K562 (cell line): ENCODE results near the gene RPL35. TPM values are rescaled to one million over a fixed set of nuclear protein-coding genes. Genes with fewer than 3 reads are reported as not detected.

Experiments used
- ATAC-seq: fragments of 200-7000 bp; cut with Tn5 transposase; 3 replicates; pipeline ENCODE4 v1.9.1; 2020; ENCODE audit warnings: moderate library complexity
- BruUV-seq: library from RNA; stranded (reverse); fragments of 400-500 nt; replicated peaks from 2 replicates; lab custom pipeline; 2021; lab: Mats Ljungman, UMichigan
- CTCF ChIA-PET: fragments of 300-600 bp; formaldehyde crosslinking; extraction: SDS; loops from one replicate; lab custom pipeline; 2021; ENCODE audit warnings: low intra/inter-chr PET ratio; lab: Yijun Ruan, JAX
- POLR2A ChIA-PET: fragments of 300-600, 350-650 bp; sonication (Branson Sonifier 250); formaldehyde crosslinking; extraction: SDS; loops from one replicate; lab custom pipeline; 2021; ENCODE audit warnings: antibody characterized with exemption, inconsistent platforms; lab: Yijun Ruan, JAX
- DNase-seq, 4 experiments: peaks; one replicate each; pipeline versions ENCODE4 v3.0.0 to v3.0.0-alpha.2; 2011 to 2018; ENCODE audit warnings: low spot score in 3 of 4, mixed read lengths in 3 of 4; ENCODE audit errors: extremely low read depth in 1 of 4
- FAIRE-seq: peaks from 2 replicates; lab custom pipeline; 2011; peaks lifted over from hg19 to GRCh38; lab: Jason Lieb, UNC
- H2AFZ ChIP-seq: 2 replicates; pipeline ENCODE4 v1.6.0; 2011; ENCODE audit warnings: low read depth, low read length, control low read depth, inconsistent platforms
- H3K27ac ChIP-seq: fragments of 200-600 bp; 3 replicates; pipeline ENCODE4 v1.8.0; 2011; ENCODE audit warnings: low read depth, mild to moderate bottlenecking, control low read depth, inconsistent platforms, low read length, moderate library complexity, mixed read lengths; ENCODE audit errors: extremely low read depth
- H3K27me3 ChIP-seq, 2 experiments: fragments of 300-600 bp in 1 of 2; 2 replicates in 1 of 2; 3 replicates in 1 of 2; pipeline versions ENCODE4 v1.6.0 to v1.8.0; 2011; ENCODE audit warnings: inconsistent platforms in 2 of 2, low read length in 2 of 2, mild to moderate bottlenecking in 1 of 2, mixed read lengths in 1 of 2, moderate library complexity in 1 of 2; ENCODE audit not compliant: control insufficient read depth in 2 of 2, insufficient read depth in 2 of 2
- H3K36me3 ChIP-seq: fragments of 300-600 bp; 3 replicates; pipeline ENCODE4 v1.8.0; 2011; ENCODE audit warnings: mild to moderate bottlenecking, low read length, inconsistent platforms; ENCODE audit not compliant: control insufficient read depth, insufficient read depth
- H3K4me1 ChIP-seq, 2 experiments: fragments of 200-600 bp in 1 of 2; replicated peaks in 1 of 2; 2 replicates in 1 of 2; 3 replicates in 1 of 2; pipeline versions ENCODE4 v1.5.1 to v1.8.0; 2011; ENCODE audit warnings: inconsistent platforms in 2 of 2, low read length in 2 of 2, mild to moderate bottlenecking in 1 of 2, mixed read lengths in 1 of 2, moderate library complexity in 1 of 2; ENCODE audit not compliant: control insufficient read depth in 2 of 2, insufficient read depth in 2 of 2
- H3K4me2 ChIP-seq: 2 replicates; pipeline ENCODE4 v1.6.1; 2011; ENCODE audit warnings: low read length, control low read depth, inconsistent platforms, mixed read lengths; ENCODE audit not compliant: insufficient read depth
- H3K4me3 ChIP-seq: fragments of 200-600 bp; sonication (generic), shearing (Covaris generic); 2 replicates; pipeline ENCODE4 v1.5.1; 2016; ENCODE audit warnings: control low read depth, inconsistent platforms
- H3K79me2 ChIP-seq: fragments of 200-600 bp; 3 replicates; pipeline ENCODE4 v1.8.0; 2011; ENCODE audit warnings: low read length, inconsistent platforms; ENCODE audit not compliant: control insufficient read depth, insufficient read depth
- H3K9ac ChIP-seq, 2 experiments: 2 replicates each; pipeline versions ENCODE4 v1.6.0 to v1.6.1; 2011; ENCODE audit warnings: low read depth in 2 of 2, low read length in 2 of 2, control low read depth in 1 of 2, inconsistent platforms in 1 of 2, mild to moderate bottlenecking in 1 of 2, mixed read lengths in 1 of 2; ENCODE audit not compliant: insufficient read depth in 1 of 2
- H3K9me1 ChIP-seq: one replicate; pipeline ENCODE4 v1.6.0; 2011; ENCODE audit warnings: inconsistent platforms, mild to moderate bottlenecking, low read length, moderate library complexity; ENCODE audit not compliant: control insufficient read depth, insufficient read depth
- H3K9me3 ChIP-seq: replicated peaks from 2 replicates; pipeline ENCODE4 v1.5.1; 2011; ENCODE audit warnings: low read depth, low read length, inconsistent platforms; ENCODE audit not compliant: control insufficient read depth, insufficient read depth
- H4K20me1 ChIP-seq: replicated peaks from 2 replicates; pipeline ENCODE4 v1.6.1; 2011; ENCODE audit warnings: low read length, inconsistent platforms, mixed read lengths; ENCODE audit not compliant: control insufficient read depth, insufficient read depth
- DNMT1 ChIP-seq: fragments of 450-650 bp; IDR thresholded peaks from 2 replicates; pipeline ENCODE4 v1.6.1; 2016; ENCODE audit warnings: antibody characterized with exemption, mild to moderate bottlenecking
- HLTF ChIP-seq: fragments of 450-650 bp; IDR thresholded peaks from 2 replicates; pipeline ENCODE4 v1.6.1; 2016
- KDM1A ChIP-seq, 2 experiments: fragments of 450-650 bp; IDR thresholded peaks; 2 replicates each; pipeline ENCODE4 v1.6.1; 2016; ENCODE audit warnings: mild to moderate bottlenecking in 2 of 2
- MYNN ChIP-seq, 2 experiments: sonication (generic); formaldehyde crosslinking in 1 of 2; IDR thresholded peaks; 2 replicates each; pipeline versions ENCODE4 v1.5.0 to v1.6.1; 2016 to 2020; ENCODE audit warnings: antibody characterized with exemption in 1 of 2, missing genetic modification reagents in 1 of 2
- NKRF ChIP-seq: fragments of 450-650 bp; IDR thresholded peaks from 2 replicates; pipeline ENCODE4 v1.6.1; 2016; ENCODE audit warnings: borderline replicate concordance
- PHB2 ChIP-seq: fragments of 450-650 bp; IDR thresholded peaks from 2 replicates; pipeline ENCODE4 v1.6.1; 2017; ENCODE audit warnings: low read depth
- PTRF ChIP-seq: fragments of 450-650 bp; IDR thresholded peaks from 2 replicates; pipeline ENCODE4 v1.6.1; 2016; ENCODE audit warnings: mild to moderate bottlenecking, missing genetic modification characterization, missing compliant biosample characterization
- SMARCB1 ChIP-seq: IDR thresholded peaks from 2 replicates; pipeline ENCODE4 v1.6.1; 2011; ENCODE audit warnings: improper control_type of control experiment, low read depth; ENCODE audit not compliant: insufficient read length
- TRIM24 ChIP-seq, 2 experiments: fragments of 450-650 bp; IDR thresholded peaks; 2 replicates each; pipeline ENCODE4 v1.6.1; 2016
- WGBS: fragments of 100-300 bp; shearing (Covaris generic); methylation state at CpG from one replicate; pipeline ENCODE4 v1.1.6; 2016; ENCODE audit warnings: low coverage, mixed read lengths; ENCODE audit not compliant: insufficient coverage; ENCODE audit errors: missing lambda C conversion rate; 5-methylcytosine and 5-hydroxymethylcytosine counted together
- in situ Hi-C: fragments of 300-500 bp; cut with MboI; formaldehyde crosslinking; loops from 4 replicates; pipeline ENCODE4 v1.15.0; 2018; ENCODE audit warnings: inconsistent platforms, mixed read lengths
- intact Hi-C: fragments of 100-400 bp; cut with micrococcal nuclease; formaldehyde crosslinking; loops from 2 replicates; pipeline ENCODE4 v1.14.2; 2022
- polyA plus RNA-seq, 8 experiments: library from polyadenylated mRNA; depleted of rRNA in 4 of 8; stranded (reverse) in 5 of 8; unstranded in 3 of 8; fragments of >200 nt; fragmentation: Nextera tagmentation in 2 of 8; fragmentation: Illumina TruSeq in 1 of 8; extraction: Ambion mirVana in 2 of 8; extraction: Trizol in 1 of 8; gene quantifications; 2 replicates each; pipeline versions ENCODE4 v1.2.1 to v1.2.3, GENCODE V29; 2011 to 2014; ENCODE audit warnings: inconsistent platforms in 1 of 8, missing spikeins in 1 of 8
- total RNA-seq, 7 experiments: library from RNA; depleted of rRNA in 6 of 7; stranded (reverse); fragments of >200 nt in 6 of 7; fragmentation: Illumina TruSeq in 2 of 7; extraction: Trizol in 2 of 7; gene quantifications; 2 replicates each; pipeline versions ENCODE4 v1.2.1 to v1.2.3, GENCODE V29; 2011 to 2021; ENCODE audit warnings: low replicate concordance in 1 of 7
- TF ChIP-seq, protein P1 (sequence below): fragments of 450-650 bp; IDR thresholded peaks from 2 replicates; pipeline ENCODE4 v1.6.1; 2016; ENCODE audit warnings: antibody characterized with exemption
- TF ChIP-seq, protein P2 (sequence below): fragments of 250-450 bp; sonication (Bioruptor Pico); IDR thresholded peaks from 2 replicates; pipeline ENCODE4 v1.6.1; 2021; ENCODE audit warnings: mild to moderate bottlenecking

Gene RPL35
- total and polyA plus RNA-seq, 9 of the 15 experiments (the other 6 are each of a cell fraction or from before 2014, with no cell fraction given): 1,755 to 5,101 (median 3,405) TPM

DNA sequence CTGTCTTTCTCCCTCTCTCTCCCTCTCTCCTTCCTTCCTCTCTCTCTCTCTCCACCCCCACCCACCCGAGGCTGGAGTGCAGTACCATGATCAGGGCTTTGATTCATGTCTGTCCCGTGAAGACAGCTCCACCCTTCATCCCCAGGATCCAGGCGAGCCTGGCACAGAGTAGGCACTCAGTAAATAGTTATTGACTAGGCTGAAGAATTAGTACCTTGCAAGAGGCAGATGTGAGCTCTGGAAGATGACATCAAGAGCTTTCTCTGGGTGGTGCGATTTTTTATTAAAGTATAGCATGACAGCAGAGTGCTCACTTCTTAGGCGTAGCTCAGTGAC is 32.5 kb downstream of the RPL35 start:
- no TSS peak for BruUV-seq

DNA sequence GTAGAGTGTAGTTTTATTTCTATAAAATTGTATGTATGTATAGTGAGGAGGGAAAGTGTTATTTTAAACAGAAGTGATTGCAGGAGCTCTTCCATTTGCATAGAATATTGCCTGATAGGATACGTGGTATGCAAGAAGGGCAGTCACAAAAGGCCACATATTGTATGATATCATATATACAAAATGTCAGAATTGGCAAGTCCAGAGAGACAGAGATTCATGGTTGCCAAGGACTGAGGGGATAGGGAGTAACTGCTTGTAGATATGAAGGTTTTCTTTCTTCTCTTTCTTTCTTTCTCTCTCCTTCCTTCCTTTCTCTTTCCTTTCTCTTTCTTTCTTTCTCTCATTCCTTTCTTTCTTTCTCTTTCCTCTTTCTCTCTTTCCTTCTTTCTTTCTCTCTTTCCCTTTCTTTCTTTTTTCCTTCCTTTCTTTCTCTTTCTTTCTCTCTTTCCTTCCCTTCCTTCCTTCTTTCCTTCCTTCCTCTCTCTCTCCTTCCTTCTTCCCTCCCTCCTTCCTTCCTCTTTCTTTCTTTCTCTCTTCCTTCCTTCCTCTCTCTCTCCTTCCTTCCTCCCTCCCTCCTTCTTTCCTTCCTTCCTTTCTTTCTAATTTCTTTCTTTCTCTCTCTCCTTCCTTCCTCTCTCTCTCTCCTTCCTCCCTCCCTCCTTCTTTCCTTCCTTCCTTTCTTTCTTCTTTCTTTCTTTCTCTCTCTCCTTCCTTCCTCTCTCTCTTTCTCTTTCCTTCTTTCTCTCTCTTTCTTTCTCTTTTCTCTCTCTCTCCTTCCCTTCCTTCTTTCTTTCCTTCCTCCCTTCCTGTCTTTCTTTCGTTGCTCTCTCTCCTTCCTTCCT is 33.0 kb downstream of the RPL35 start:
- Histone ChIP-seq H3K4me1 (peaks cover 8 to 11% of the 10 kb centered on the region in 2 experiments; a peak in 4 of 5 replicates), H3K79me2 (no peaks in the 10 kb centered on the region), H2AFZ (no peak overlapping the region), H3K9me3 (no peaks in the 10 kb centered on the region), H3K9me1 (no peaks in the 10 kb centered on the region), H3K36me3 (no peaks in the 10 kb centered on the region), H3K4me3 (no peak overlapping the region), H3K4me2 (no peak overlapping the region), H3K9ac (no peak overlapping the region), H4K20me1 (no peaks in the 10 kb centered on the region), H3K27ac (no peak overlapping the region), H3K27me3 (no peaks in the 10 kb centered on the region)
- WGBS: 4% methylated on average over 2 of the region's 2 CpGs
- ChIA-PET CTCF (no interaction called here), POLR2A (interaction anchor here (1.0 kb wide), 1 partner anchor 17 kb away, joined by 7 read pairs; no protein-coding TSS in a partner anchor)
- ATAC-seq (no peak), DNase-seq (no peak), FAIRE-seq (no peak)
- BruUV-seq: no TSS peak
- in situ Hi-C loops: no loop called here
- intact Hi-C loops: no loop called here
- TF ChIP-seq HLTF: peak; percentile 11; the same call in 1 of the 2 replicates
- no peak for TF ChIP-seq DNMT1
- TF ChIP-seq, protein P1, sequence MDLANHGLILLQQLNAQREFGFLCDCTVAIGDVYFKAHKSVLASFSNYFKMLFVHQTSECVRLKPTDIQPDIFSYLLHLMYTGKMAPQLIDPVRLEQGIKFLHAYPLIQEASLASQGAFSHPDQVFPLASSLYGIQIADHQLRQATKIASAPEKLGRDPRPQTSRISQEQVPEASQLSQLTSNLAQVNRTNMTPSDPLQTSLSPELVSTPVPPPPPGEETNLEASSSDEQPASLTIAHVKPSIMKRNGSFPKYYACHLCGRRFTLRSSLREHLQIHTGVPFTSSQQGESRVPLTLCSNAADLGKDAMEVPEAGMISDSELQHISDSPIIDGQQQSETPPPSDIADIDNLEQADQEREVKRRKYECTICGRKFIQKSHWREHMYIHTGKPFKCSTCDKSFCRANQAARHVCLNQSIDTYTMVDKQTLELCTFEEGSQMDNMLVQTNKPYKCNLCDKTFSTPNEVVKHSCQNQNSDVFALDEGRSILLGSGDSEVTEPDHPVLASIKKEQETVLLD: peak; percentile 75; the same call in 1 of the 2 replicates
- TF ChIP-seq PHB2: peak; percentile 14; the same call in 1 of the 2 replicates
- TF ChIP-seq, protein P2, sequence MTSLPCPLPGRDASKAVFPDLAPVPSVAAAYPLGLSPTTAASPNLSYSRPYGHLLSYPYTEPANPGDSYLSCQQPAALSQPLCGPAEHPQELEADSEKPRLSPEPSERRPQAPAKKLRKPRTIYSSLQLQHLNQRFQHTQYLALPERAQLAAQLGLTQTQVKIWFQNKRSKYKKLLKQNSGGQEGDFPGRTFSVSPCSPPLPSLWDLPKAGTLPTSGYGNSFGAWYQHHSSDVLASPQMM: no peak
- TF ChIP-seq TRIM24 (IDR thresholded peaks at IDR 0.05): 0 out of 4 replicates have a peak, but pooled peaks of 1 of the 2 experiments have one; percentile 8
- no peak for TF ChIP-seq PTRF
- TF ChIP-seq SMARCB1: no peak
- TF ChIP-seq NKRF: peak; percentile 45; the same call in 1 of the 2 replicates

More for the DNA sequence above, 32.5 kb downstream of the RPL35 start:
- Histone ChIP-seq H3K4me2 (no peak overlapping the region), H3K9me1 (no peaks in the 10 kb centered on the region), H3K27ac (no peak overlapping the region), H3K36me3 (no peaks in the 10 kb centered on the region), H3K4me1 (peaks cover 8 to 11% of the 10 kb centered on the region in 2 experiments; a peak in 4 of 5 replicates), H3K4me3 (no peak overlapping the region), H4K20me1 (no peaks in the 10 kb centered on the region), H3K9me3 (no peaks in the 10 kb centered on the region), H2AFZ (no peak overlapping the region), H3K79me2 (no peaks in the 10 kb centered on the region), H3K9ac (no peak overlapping the region), H3K27me3 (no peaks in the 10 kb centered on the region)
- 14% methylated on average over 4 of the region's 5 CpGs for WGBS
- TF ChIP-seq KDM1A (IDR thresholded peaks at IDR 0.05): 0 out of 4 replicates have a peak, but pooled peaks of 1 of the 2 experiments have one; percentile 16
- no peak for TF ChIP-seq MYNN (IDR thresholded peaks at IDR 0.05)
- TF ChIP-seq MYNN (CRISPR knock-in tag; IDR thresholded peaks at IDR 0.05): no peak
- intact Hi-C loops: no loop called here
- no peak for FAIRE-seq
- in situ Hi-C loops: no loop called here
- CTCF ChIA-PET: no interaction called here
- DNase-seq: no peak
- ATAC-seq: no peak
- POLR2A ChIA-PET: interaction anchor here (0.6 to 1.0 kb wide), 3 partner anchors 10 to 263 kb away, joined by 4 to 7 read pairs (median 4); no protein-coding TSS in a partner anchor
